Keratinocyte (primary cell): ENCODE data around the gene NES. TPM values are rescaled to one million over a fixed set of nuclear protein-coding genes. Genes with fewer than 3 reads are reported as not detected.

ENCODE experiments used
- DNase-seq: peaks from one replicate; pipeline ENCODE4 v3.0.0-alpha.2; 2011; ENCODE audit warnings: low read depth, missing footprints, low spot score
- FAIRE-seq: peaks from 2 replicates; lab custom pipeline; 2011; peaks lifted over from hg19 to GRCh38; lab: Jason Lieb, UNC
- H2AFZ ChIP-seq: 2 replicates; pipeline ENCODE4 v1.6.0; 2012; ENCODE audit warnings: low read length, control low read depth, inconsistent platforms; ENCODE audit not compliant: control insufficient read depth
- H3K27ac ChIP-seq: 2 replicates; pipeline ENCODE4 v1.5.1; 2011; ENCODE audit warnings: low read length; ENCODE audit not compliant: control insufficient read depth, insufficient read depth
- H3K27me3 ChIP-seq: 3 replicates; pipeline ENCODE4 v1.6.0; 2011; ENCODE audit warnings: low read length; ENCODE audit not compliant: control insufficient read depth, insufficient read depth; ENCODE audit errors: extremely low read depth
- H3K36me3 ChIP-seq, 2 experiments: 2 replicates in 1 of 2; 3 replicates in 1 of 2; pipeline ENCODE4 v1.5.1; 2011; ENCODE audit warnings: low read length in 2 of 2, mild to moderate bottlenecking in 1 of 2; ENCODE audit not compliant: control insufficient read depth in 2 of 2, insufficient read depth in 2 of 2; ENCODE audit errors: extremely low read depth in 1 of 2
- H3K4me1 ChIP-seq: 3 replicates; pipeline ENCODE4 v1.5.1; 2011; ENCODE audit warnings: low read length; ENCODE audit not compliant: control insufficient read depth, insufficient read depth; ENCODE audit errors: extremely low read depth
- H3K4me2 ChIP-seq: 3 replicates; pipeline ENCODE4 v1.6.0; 2011; ENCODE audit warnings: low read depth, low read length; ENCODE audit not compliant: control insufficient read depth, insufficient read depth; ENCODE audit errors: extremely low read depth
- H3K4me3 ChIP-seq, 3 experiments: fragments of 200-600 bp in 1 of 3; sonication (generic) in 1 of 3; 2 replicates in 2 of 3; 3 replicates in 1 of 3; pipeline ENCODE4 v1.5.1; 2011 to 2016; ENCODE audit warnings: low read length in 3 of 3, mild to moderate bottlenecking in 3 of 3, control low read depth in 2 of 3, inconsistent platforms in 1 of 3, low read depth in 1 of 3, mixed read lengths in 1 of 3, mixed run types in 1 of 3, moderate library complexity in 1 of 3; ENCODE audit not compliant: control insufficient read depth in 2 of 3, insufficient read depth in 2 of 3; ENCODE audit errors: extremely low read depth in 1 of 3
- H3K79me2 ChIP-seq: 2 replicates; pipeline ENCODE4 v1.6.0; 2012; ENCODE audit warnings: low read length; ENCODE audit not compliant: control insufficient read depth, insufficient read depth
- H3K9ac ChIP-seq: 3 replicates; pipeline ENCODE4 v1.6.0; 2011; ENCODE audit warnings: low read length; ENCODE audit not compliant: control insufficient read depth, insufficient read depth; ENCODE audit errors: extremely low read depth
- H3K9me1 ChIP-seq: 3 replicates; pipeline ENCODE4 v1.6.0; 2011; ENCODE audit warnings: low read length; ENCODE audit not compliant: control insufficient read depth, insufficient read depth; ENCODE audit errors: extremely low read depth
- H3K9me3 ChIP-seq: 2 replicates; pipeline ENCODE4 v1.5.1; 2012; ENCODE audit warnings: low read depth, low read length; ENCODE audit not compliant: control insufficient read depth
- H4K20me1 ChIP-seq: 3 replicates; pipeline ENCODE4 v1.6.0; 2011; ENCODE audit warnings: low read length; ENCODE audit not compliant: control insufficient read depth, insufficient read depth; ENCODE audit errors: extremely low read depth
- EZH2 ChIP-seq: IDR thresholded peaks from one replicate; pipeline ENCODE4 v1.6.1; 2012; ENCODE audit warnings: inconsistent platforms, mild to moderate bottlenecking, low read length, moderate library complexity
- dilution Hi-C: fragments of 300-500 bp; cut with MboI; formaldehyde crosslinking; loops from one replicate; pipeline ENCODE4 v1.7.0; 2020; ENCODE audit warnings: low sequenced_read_pairs; ENCODE audit not compliant: extremely low pct_ligation_motif_present
- polyA plus RNA-seq, 5 experiments: library from polyadenylated mRNA; depleted of rRNA in 3 of 5; stranded (reverse) in 3 of 5; stranded (forward) in 1 of 5; unstranded in 1 of 5; fragments of >200 nt; gene quantifications; 1 replicate in 1 of 5; 2 replicates in 3 of 5; 3 replicates in 1 of 5; pipeline versions ENCODE4 v1.2.1 to v1.2.3, GENCODE V29; 2011 to 2012; ENCODE audit warnings: missing spikeins in 2 of 5, low read depth in 1 of 5, low replicate concordance in 1 of 5
- TF ChIP-seq, protein P1 (sequence below), 3 experiments: IDR thresholded peaks in 1 of 3; conservative IDR thresholded peaks in 1 of 3; optimal IDR thresholded peaks in 1 of 3; 2 replicates in 2 of 3; 3 replicates in 1 of 3; pipeline versions ENCODE3 to v1.5.1; 2011; ENCODE audit warnings: low read length in 3 of 3, mild to moderate bottlenecking in 3 of 3, moderate library complexity in 2 of 3, control low read depth in 1 of 3, inconsistent platforms in 1 of 3; ENCODE audit not compliant: insufficient read depth in 2 of 3; ENCODE audit errors: extremely low read depth in 1 of 3

Gene NES
- polyA plus RNA-seq, 1 donor (not counting 4 experiments of a cell fraction or from before 2014, with no cell fraction given) = not detected

GRCh38 chr1:156648496-156648895, 28.7 kb downstream of the NES start:
- H3K27ac ChIP-seq = no peak overlapping the region
- no peak overlapping the region for H2AFZ ChIP-seq
- H3K9me3 ChIP-seq = no peaks in the 10 kb centered on the region
- dilution Hi-C loops = no loop called here
- H3K27me3 ChIP-seq = peaks cover 70% of the 10 kb centered on the region
- DNase-seq (no peak), FAIRE-seq (no peak)
- no peak overlapping the region for H3K4me2 ChIP-seq
- peaks cover 3% of the 10 kb centered on the region for H4K20me1 ChIP-seq
- H3K9ac ChIP-seq = no peak overlapping the region
- no peaks in the 10 kb centered on the region for H3K79me2 ChIP-seq
- no peaks in the 10 kb centered on the region for H3K36me3 ChIP-seq
- no peak overlapping the region for H3K4me3 ChIP-seq
- H3K9me1 ChIP-seq = no peaks in the 10 kb centered on the region
- no peaks in the 10 kb centered on the region for H3K4me1 ChIP-seq
- TF ChIP-seq, protein P1, sequence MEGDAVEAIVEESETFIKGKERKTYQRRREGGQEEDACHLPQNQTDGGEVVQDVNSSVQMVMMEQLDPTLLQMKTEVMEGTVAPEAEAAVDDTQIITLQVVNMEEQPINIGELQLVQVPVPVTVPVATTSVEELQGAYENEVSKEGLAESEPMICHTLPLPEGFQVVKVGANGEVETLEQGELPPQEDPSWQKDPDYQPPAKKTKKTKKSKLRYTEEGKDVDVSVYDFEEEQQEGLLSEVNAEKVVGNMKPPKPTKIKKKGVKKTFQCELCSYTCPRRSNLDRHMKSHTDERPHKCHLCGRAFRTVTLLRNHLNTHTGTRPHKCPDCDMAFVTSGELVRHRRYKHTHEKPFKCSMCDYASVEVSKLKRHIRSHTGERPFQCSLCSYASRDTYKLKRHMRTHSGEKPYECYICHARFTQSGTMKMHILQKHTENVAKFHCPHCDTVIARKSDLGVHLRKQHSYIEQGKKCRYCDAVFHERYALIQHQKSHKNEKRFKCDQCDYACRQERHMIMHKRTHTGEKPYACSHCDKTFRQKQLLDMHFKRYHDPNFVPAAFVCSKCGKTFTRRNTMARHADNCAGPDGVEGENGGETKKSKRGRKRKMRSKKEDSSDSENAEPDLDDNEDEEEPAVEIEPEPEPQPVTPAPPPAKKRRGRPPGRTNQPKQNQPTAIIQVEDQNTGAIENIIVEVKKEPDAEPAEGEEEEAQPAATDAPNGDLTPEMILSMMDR (optimal IDR thresholded peaks at IDR 0.05 in 1 of 3, IDR thresholded peaks at IDR 0.05 in 1 of 3, conservative IDR thresholded peaks at IDR 0.05 in 1 of 3; ENCODE audit: extremely low read depth in 1 of 3, insufficient read depth in 2 of 3, low read length in 3 of 3) = no peak
- TF ChIP-seq EZH2 = no peak

DNA sequence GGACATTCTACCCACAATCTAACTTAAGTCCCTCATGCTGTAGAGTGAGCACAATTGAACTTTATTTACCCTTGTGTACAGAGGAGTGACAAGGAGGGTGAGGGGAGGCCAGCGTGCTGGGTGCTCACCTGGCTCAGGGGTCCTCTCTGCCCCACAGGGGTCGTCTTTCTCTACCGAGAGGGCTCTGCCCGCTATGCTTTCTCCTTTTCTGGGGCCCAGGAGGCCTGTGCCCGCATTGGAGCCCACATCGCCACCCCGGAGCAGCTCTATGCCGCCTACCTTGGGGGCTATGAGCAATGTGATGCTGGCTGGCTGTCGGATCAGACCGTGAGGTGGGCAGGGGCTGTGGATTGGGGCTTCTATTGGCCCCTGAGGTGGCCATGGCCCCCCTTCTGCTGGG, 29.9 kb downstream of the NES start:
- no peak overlapping the region for H3K4me2 ChIP-seq
- H2AFZ ChIP-seq = no peak overlapping the region
- DNase-seq = no peak
- no peak overlapping the region for H3K27ac ChIP-seq
- no peaks in the 10 kb centered on the region for H3K9me3 ChIP-seq
- H3K4me3 ChIP-seq = no peak overlapping the region
- no peaks in the 10 kb centered on the region for H3K9me1 ChIP-seq
- no peaks in the 10 kb centered on the region for H3K36me3 ChIP-seq
- no peak for FAIRE-seq
- no peak for TF ChIP-seq EZH2
- TF ChIP-seq, protein P1 (optimal IDR thresholded peaks at IDR 0.05 in 1 of 3, IDR thresholded peaks at IDR 0.05 in 1 of 3, conservative IDR thresholded peaks at IDR 0.05 in 1 of 3; ENCODE audit: extremely low read depth in 1 of 3, insufficient read depth in 2 of 3, low read length in 3 of 3) = no peak
- peaks cover 82% of the 10 kb centered on the region for H3K27me3 ChIP-seq
- no peaks in the 10 kb centered on the region for H3K4me1 ChIP-seq
- H3K79me2 ChIP-seq = no peaks in the 10 kb centered on the region
- H4K20me1 ChIP-seq = peaks cover 3% of the 10 kb centered on the region
- dilution Hi-C loops = no loop called here
- no peak overlapping the region for H3K9ac ChIP-seq
